NCI-H345 (cell line): ENCODE results near the gene PER1.
A peak's percentile ranks its signal among the peaks of the same experiment; 100 is the strongest.

ENCODE experiments used
- DNase-seq: peaks from one replicate; lab custom pipeline; 2025; lab: John Stamatoyannopoulos, UW

The PER1 gene

GRCh38 chr17:8138672-8139371 is 13.4 kb downstream of the PER1 start:
- DNase-seq: peak; percentile 93

- DNase-seq: no peak
Observed at GRCh38 chr17:8138374-8138671, 13.9 kb downstream of the PER1 start.

GRCh38 chr17:8137645-8138373 is 14.4 kb downstream of the PER1 start:
- no peak for DNase-seq

- DNase-seq: no peak
Observed at GRCh38 chr17:8133941-8134340, 18.3 kb downstream of the PER1 start.

GRCh38 chr17:8133399-8133798 is 18.8 kb downstream of the PER1 start:
- no peak for DNase-seq

- DNase-seq: no peak
Observed at GRCh38 chr17:8131844-8132441, 20.3 kb downstream of the PER1 start.

GRCh38 chr17:8128125-8128784 is 23.9 kb downstream of the PER1 start:
- DNase-seq: no peak

GRCh38 chr17:8126491-8127066 is 25.6 kb downstream of the PER1 start:
- DNase-seq: peak; percentile 58

GRCh38 chr17:8125947-8126490 is 26.2 kb downstream of the PER1 start:
- peak; percentile 43 for DNase-seq

GRCh38 chr17:8125154-8125946 is 26.9 kb downstream of the PER1 start:
- DNase-seq: peak; percentile 61

GRCh38 chr17:8124350-8125153 is 27.7 kb downstream of the PER1 start:
- DNase-seq: peak; percentile 50

GRCh38 chr17:8123695-8124349 is 28.4 kb downstream of the PER1 start, which contains the start of gene HES7:
Gene HES7 (minus strand): TSS chr17:8124106. CDS start chr17:8124084, 22 bp downstream.
- DNase-seq: peak; percentile 50

- no peak for DNase-seq
Observed at GRCh38 chr17:8122924-8123694, 29.1 kb downstream of the PER1 start.

- peak; percentile 21 for DNase-seq
Observed at GRCh38 chr17:8122422-8122923, 29.7 kb downstream of the PER1 start.

- peak; percentile 60 for DNase-seq
Observed at GRCh38 chr17:8121681-8122421, 30.4 kb downstream of the PER1 start.

GRCh38 chr17:8121407-8121680 is 30.9 kb downstream of the PER1 start:
- DNase-seq: no peak

- peak; percentile 71 for DNase-seq
Observed at GRCh38 chr17:8120520-8121406, 31.4 kb downstream of the PER1 start.
